ENCODE data around the gene ETNK2. TPM values are rescaled to one million over a fixed set of nuclear protein-coding genes. Genes with fewer than 3 reads are reported as not detected.

ETNK2 gene
- total and polyA plus RNA-seq, 2 of the 13 experiments (the other 11 are each of a cell fraction or from before 2014, with no cell fraction given): 15.5 to 42.8 TPM

DNA sequence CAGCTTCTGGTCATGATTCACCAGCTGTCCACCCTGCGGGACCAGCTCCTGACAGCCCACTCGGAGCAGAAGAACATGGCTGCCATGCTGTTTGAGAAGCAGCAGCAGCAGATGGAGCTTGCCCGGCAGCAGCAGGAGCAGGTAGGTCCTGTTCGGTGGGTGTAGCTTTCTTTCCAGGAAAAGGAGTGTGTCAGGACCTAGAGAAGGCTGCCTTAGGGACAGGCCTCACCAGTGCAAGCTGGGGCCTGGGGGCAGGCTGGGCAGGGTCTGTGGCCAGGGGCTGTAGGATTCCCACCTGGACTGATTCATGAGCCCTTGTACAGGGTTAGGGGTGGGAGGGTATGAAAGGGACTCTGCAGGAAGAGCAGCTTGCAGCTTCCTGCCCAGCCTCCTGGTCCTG is 35.3 kb downstream of the ETNK2 start (continued):
- TF ChIP-seq MTF1 (CRISPR knock-in tag; IDR thresholded peaks at IDR 0.05) (no peak), ZKSCAN5 (CRISPR knock-in tag; IDR thresholded peaks at IDR 0.05) (no peak), FOXA1 (IDR thresholded peaks at IDR 0.05) (no peak), FOXA1 (CRISPR knock-in tag; IDR thresholded peaks at IDR 0.05) (no peak), IKZF1 (IDR thresholded peaks at IDR 0.05) (no peak), ZSCAN30 (CRISPR knock-in tag; IDR thresholded peaks at IDR 0.05) (no peak)

DNA sequence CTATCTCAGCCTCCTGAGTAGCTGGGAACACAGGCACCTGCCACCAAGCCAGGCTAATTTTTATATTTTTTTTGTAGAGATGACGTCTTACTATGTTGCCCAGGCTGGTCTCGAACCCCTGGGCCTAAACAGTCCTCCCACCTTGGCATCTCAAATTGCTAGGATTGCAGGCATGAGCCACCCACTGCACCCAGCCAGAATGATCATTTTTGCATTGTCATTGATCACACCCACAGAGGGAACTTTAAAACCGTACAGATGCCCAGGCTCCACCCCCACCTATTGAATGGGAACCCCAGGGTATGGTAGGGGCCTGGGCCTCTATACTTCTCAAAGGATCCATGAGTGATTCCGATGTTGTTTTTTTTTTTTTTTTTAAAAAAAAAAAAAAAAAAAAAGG is 36.7 kb downstream of the ETNK2 start:
- TF ChIP-seq ASH2L (IDR thresholded peaks at IDR 0.05; ENCODE audit: insufficient read length, low read depth, low read length) (no peak), ELF4 (CRISPR knock-in tag; IDR thresholded peaks at IDR 0.05; ENCODE audit: borderline replicate concordance) (no peak), FOXC1 (CRISPR knock-in tag; IDR thresholded peaks at IDR 0.05; ENCODE audit: borderline replicate concordance) (no peak), NR2F2 (IDR thresholded peaks at IDR 0.05; ENCODE audit: borderline replicate concordance, low read depth) (no peak), MTF2 (CRISPR knock-in tag; IDR thresholded peaks at IDR 0.05; ENCODE audit: borderline replicate concordance) (no peak), NCOA1 (CRISPR knock-in tag; IDR thresholded peaks at IDR 0.05) (no peak), ZNF616 (CRISPR knock-in tag; IDR thresholded peaks at IDR 0.05; ENCODE audit: low read depth) (no peak), RARA (CRISPR knock-in tag; IDR thresholded peaks at IDR 0.05) (no peak), IRX3 (CRISPR knock-in tag; IDR thresholded peaks at IDR 0.05; ENCODE audit: borderline replicate concordance, low read depth) (no peak), ZC3H13 (CRISPR knock-in tag; IDR thresholded peaks at IDR 0.05) (no peak), SP1 (IDR thresholded peaks at IDR 0.05) (no peak), SP1 (CRISPR knock-in tag; IDR thresholded peaks at IDR 0.05) (no peak), MEIS1 (CRISPR knock-in tag; IDR thresholded peaks at IDR 0.05; ENCODE audit: borderline replicate concordance) (no peak)
- TF ChIP-seq, protein P1, sequence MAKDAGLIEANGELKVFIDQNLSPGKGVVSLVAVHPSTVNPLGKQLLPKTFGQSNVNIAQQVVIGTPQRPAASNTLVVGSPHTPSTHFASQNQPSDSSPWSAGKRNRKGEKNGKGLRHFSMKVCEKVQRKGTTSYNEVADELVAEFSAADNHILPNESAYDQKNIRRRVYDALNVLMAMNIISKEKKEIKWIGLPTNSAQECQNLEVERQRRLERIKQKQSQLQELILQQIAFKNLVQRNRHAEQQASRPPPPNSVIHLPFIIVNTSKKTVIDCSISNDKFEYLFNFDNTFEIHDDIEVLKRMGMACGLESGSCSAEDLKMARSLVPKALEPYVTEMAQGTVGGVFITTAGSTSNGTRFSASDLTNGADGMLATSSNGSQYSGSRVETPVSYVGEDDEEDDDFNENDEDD (CRISPR knock-in tag; IDR thresholded peaks at IDR 0.05; ENCODE audit: borderline replicate concordance): no peak
- no peak for DNase-seq (ENCODE audit: low spot score)
- peaks cover 7% of the 10 kb centered on the region for H3K4me1 ChIP-seq (ENCODE audit: insufficient read depth, low read length)
- H2AFZ ChIP-seq (ENCODE audit: low read length): no peak overlapping the region
- no peak for FAIRE-seq
- H3K79me2 ChIP-seq (ENCODE audit: insufficient read depth, low read length): peaks cover 18% of the 10 kb centered on the region
- POLR2A ChIA-PET: interaction anchor here (0.6 kb wide), 1 partner anchor 12 kb away, joined by 3 read pairs; no protein-coding TSS in a partner anchor
- no peak overlapping the region for H3K4me3 ChIP-seq (replicated peaks in 1 of 3; ENCODE audit: insufficient read depth in 1 of 3, low read depth in 2 of 3, low read length in 3 of 3)
- WGBS (ENCODE audit: low lambda C conversion rate): 94% methylated on average over 4 of the region's 4 CpGs
- intact Hi-C loops (cut with micrococcal nuclease; ENCODE audit: unreplicated experiment): no loop called here
- H3K4me2 ChIP-seq (ENCODE audit: low read depth, low read length): no peak overlapping the region
- BruUV-seq (replicated peaks): no TSS peak
- H4K20me1 ChIP-seq (ENCODE audit: insufficient read depth, low read length): no peaks in the 10 kb centered on the region
- in situ Hi-C loops (cut with HindIII; ENCODE audit: extremely low pct_ligation_motif_present, low pct_unique_long_range_greater_than_20kb): no loop called here
- H3K36me3 ChIP-seq (replicated peaks in 1 of 2; ENCODE audit: control insufficient read depth in 1 of 2, insufficient read depth in 2 of 2, low read length in 2 of 2): peaks cover 31 to 57% of the 10 kb centered on the region in 2 experiments
- H3K9me3 ChIP-seq (ENCODE audit: low read length): no peaks in the 10 kb centered on the region
- no peaks in the 10 kb centered on the region for H3K27me3 ChIP-seq (ENCODE audit: control insufficient read depth in 1 of 2, insufficient read depth in 2 of 2, low read length in 2 of 2)
- H3K9ac ChIP-seq (ENCODE audit: insufficient read depth, low read depth, low read length): no peak overlapping the region
- CTCF ChIA-PET (ENCODE audit: low intra/inter-chr PET ratio, low total read pairs): no interaction called here
- ATAC-seq: no peak
- no peak overlapping the region for H3K27ac ChIP-seq (ENCODE audit: extremely low read length, insufficient read depth, low read length)
